GM23338 (cell line): ENCODE data around the gene ROS1. TPM values are rescaled to one million over a fixed set of nuclear protein-coding genes. Genes with fewer than 3 reads are reported as not detected.

Experiments
- ATAC-seq: fragments of 200-7000 bp; cut with Tn5 transposase; 3 replicates; pipeline ENCODE4 v1.9.1; 2020
- DNase-seq: peaks from one replicate; pipeline ENCODE4 v3.0.0-alpha.2; 2015; ENCODE audit warnings: low spot score
- H2AFZ ChIP-seq: fragments of 200-600 bp; sonication (generic); 2 replicates; pipeline ENCODE4 v1.8.0; 2016; ENCODE audit warnings: antibody characterized with exemption, mild to moderate bottlenecking, moderate library complexity
- H3F3A ChIP-seq: fragments of 200-600 bp; sonication (generic); replicated peaks from 2 replicates; pipeline ENCODE4 v1.8.0; 2017; ENCODE audit warnings: antibody characterized with exemption, mixed run types, low read depth
- H3K27ac ChIP-seq: fragments of 200-600 bp; sonication (generic); 2 replicates; pipeline ENCODE4 v1.6.1; 2016; ENCODE audit warnings: low read depth
- H3K27me3 ChIP-seq: fragments of 200-600 bp; sonication (generic); 2 replicates; pipeline ENCODE4 v1.8.0; 2016; ENCODE audit warnings: mild to moderate bottlenecking, mixed run types, moderate library complexity; ENCODE audit not compliant: insufficient read depth
- H3K36me3 ChIP-seq: fragments of 200-600 bp; sonication (generic); 2 replicates; pipeline ENCODE4 v1.8.0; 2016; ENCODE audit warnings: mild to moderate bottlenecking; ENCODE audit not compliant: insufficient read depth
- H3K4me1 ChIP-seq: fragments of 200-600 bp; sonication (generic); 2 replicates; pipeline ENCODE4 v1.8.0; 2016; ENCODE audit warnings: mild to moderate bottlenecking, moderate library complexity; ENCODE audit not compliant: insufficient read depth
- H3K4me2 ChIP-seq: fragments of 200-600 bp; sonication (generic); 2 replicates; pipeline ENCODE4 v1.7.1; 2017; ENCODE audit warnings: mixed run types
- H3K4me3 ChIP-seq: fragments of 200-600 bp; sonication (generic); 2 replicates; pipeline ENCODE4 v1.6.1; 2016; ENCODE audit warnings: mixed run types
- H3K79me2 ChIP-seq: fragments of 200-600 bp; sonication (generic); replicated peaks from 2 replicates; pipeline ENCODE4 v1.8.0; 2017; ENCODE audit warnings: mild to moderate bottlenecking; ENCODE audit not compliant: insufficient read depth
- H3K9me2 ChIP-seq: fragments of 200-600 bp; sonication (generic); 2 replicates; pipeline ENCODE4 v1.8.0; 2017; ENCODE audit not compliant: insufficient read depth
- H4K20me1 ChIP-seq: fragments of 200-600 bp; sonication (generic); replicated peaks from 2 replicates; pipeline ENCODE4 v1.8.0; 2017; ENCODE audit warnings: mild to moderate bottlenecking; ENCODE audit not compliant: insufficient read depth
- H3K27ac Mint-ChIP-seq: 2 replicates; pipeline ENCODE4 v1.8.0; 2020; ENCODE audit warnings: inconsistent platforms, mild to moderate bottlenecking, moderate library complexity, mixed read lengths
- H3K27me3 Mint-ChIP-seq: 3 replicates; pipeline ENCODE4 v1.8.0; 2022; ENCODE audit warnings: low read depth, mild to moderate bottlenecking, moderate library complexity, mixed read lengths, inconsistent platforms; ENCODE audit not compliant: insufficient read depth, poor library complexity
- H3K36me3 Mint-ChIP-seq: 3 replicates; pipeline ENCODE4 v1.8.0; 2021; ENCODE audit warnings: low read depth, mild to moderate bottlenecking, inconsistent platforms, moderate library complexity, mixed read lengths
- H3K4me1 Mint-ChIP-seq: 3 replicates; pipeline ENCODE4 v1.8.0; 2020; ENCODE audit warnings: mild to moderate bottlenecking, inconsistent platforms, mixed read lengths
- H3K4me3 Mint-ChIP-seq: 3 replicates; pipeline ENCODE4 v1.8.0; 2021; ENCODE audit warnings: moderate library complexity, mild to moderate bottlenecking, inconsistent platforms, mixed read lengths
- H3K9me3 Mint-ChIP-seq: 3 replicates; pipeline ENCODE4 v1.8.0; 2020; ENCODE audit warnings: moderate library complexity, mild to moderate bottlenecking, inconsistent platforms, mixed read lengths
- CREB1 ChIP-seq: fragments of 250-450 bp; sonication (Bioruptor Pico); IDR thresholded peaks from 2 replicates; pipeline ENCODE4 v1.5.0; 2020; ENCODE audit warnings: low read depth, mild to moderate bottlenecking, moderate library complexity
- ETS1 ChIP-seq: IDR thresholded peaks from 2 replicates; pipeline ENCODE4 v1.6.1; 2016; ENCODE audit warnings: antibody characterized with exemption
- EZH2 ChIP-seq: fragments of 200-600 bp; sonication (generic); IDR thresholded peaks from one replicate; pipeline ENCODE4 v1.8.0; 2017; ENCODE audit warnings: antibody characterized with exemption, mild to moderate bottlenecking, low read depth; ENCODE audit not compliant: unreplicated experiment
- EZH2phosphoT487 ChIP-seq: fragments of 200-600 bp; sonication (generic); IDR thresholded peaks from one replicate; pipeline ENCODE4 v1.8.1; 2018; ENCODE audit warnings: antibody characterized with exemption; ENCODE audit not compliant: unreplicated experiment
- JUNB ChIP-seq: IDR thresholded peaks from one replicate; pipeline ENCODE4 v1.6.1; 2016; ENCODE audit warnings: antibody characterized with exemption; ENCODE audit not compliant: unreplicated experiment
- NANOG ChIP-seq: IDR thresholded peaks from 2 replicates; pipeline ENCODE4 v1.6.1; 2016; ENCODE audit warnings: antibody characterized with exemption, borderline replicate concordance
- POLR2AphosphoS5 ChIP-seq: IDR thresholded peaks from 2 replicates; pipeline ENCODE4 v1.6.1; 2016; ENCODE audit warnings: antibody characterized with exemption, low read depth
- STAT1 ChIP-seq: IDR thresholded peaks from one replicate; pipeline ENCODE4 v1.6.1; 2016; ENCODE audit warnings: antibody characterized with exemption; ENCODE audit not compliant: unreplicated experiment
- ZNF114 ChIP-seq: fragments of 250-450 bp; sonication (Bioruptor Pico); IDR thresholded peaks from 2 replicates; pipeline ENCODE4 v1.5.0; 2020; ENCODE audit warnings: mild to moderate bottlenecking, moderate library complexity
- ZNF331 ChIP-seq: fragments of 250-450 bp; sonication (Bioruptor Pico); IDR thresholded peaks from 2 replicates; pipeline ENCODE4 v1.5.0; 2020; ENCODE audit warnings: low read depth, mild to moderate bottlenecking, moderate library complexity
- ZNF462 ChIP-seq: fragments of 250-450 bp; sonication (Bioruptor Pico); IDR thresholded peaks from 2 replicates; pipeline ENCODE4 v1.5.0; 2020; ENCODE audit warnings: mild to moderate bottlenecking, moderate library complexity
- polyA plus RNA-seq: library from polyadenylated mRNA; unstranded; fragments of >200 nt; fragmentation: Nextera tagmentation; extraction: Ambion mirVana; gene quantifications from 2 replicates; pipeline ENCODE4 v1.2.1, GENCODE V29; 2016
- total RNA-seq: library from RNA; depleted of rRNA; stranded (reverse); fragments of >200 nt; shearing (Covaris generic); gene quantifications from 2 replicates; pipeline ENCODE4 v1.2.3, GENCODE V29; 2014
- TF ChIP-seq, protein P1 (sequence below): IDR thresholded peaks from one replicate; pipeline ENCODE4 v1.6.1; 2018; ENCODE audit warnings: antibody characterized with exemption; ENCODE audit not compliant: unreplicated experiment

The ROS1 gene
- total and polyA plus RNA-seq, 2 experiments from 2014 or later, result not detected

DNA sequence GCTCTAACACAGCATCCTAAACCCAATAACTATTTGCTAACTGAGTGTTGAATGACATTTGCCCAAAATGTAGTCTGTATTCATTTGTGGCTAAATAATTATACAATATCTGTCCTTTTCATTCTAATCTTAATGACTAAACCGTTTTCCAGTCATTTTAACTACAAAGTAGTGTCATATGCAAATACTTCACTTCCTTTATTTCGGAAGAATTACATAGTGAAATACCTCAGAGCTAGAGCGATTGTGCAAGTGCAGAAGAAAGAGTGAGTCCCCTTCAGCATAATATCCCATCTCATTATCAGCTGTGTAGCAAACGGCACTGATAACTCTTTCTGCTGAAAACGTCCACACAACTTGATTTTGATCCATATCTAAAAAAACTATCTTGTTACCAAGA, 66.2 kb downstream of the ROS1 start:
- Mint-ChIP-seq H3K4me1 (no peaks in the 10 kb centered on the region; the same call in 2 of the 3 replicates), H3K9me3 (no peaks in the 10 kb centered on the region), H3K36me3 (no peaks in the 10 kb centered on the region), H3K27ac (no peak overlapping the region), H3K4me3 (no peak overlapping the region), H3K27me3 (peaks cover 1% of the 10 kb centered on the region)
- Histone ChIP-seq H3K4me3 (no peak overlapping the region), H3K4me2 (no peak overlapping the region), H3K4me1 (no peaks in the 10 kb centered on the region), H3K27ac (no peak overlapping the region), H2AFZ (no peak overlapping the region), H3K27me3 (no peaks in the 10 kb centered on the region), H3K9me2 (0 out of 2 replicates have a peak, but pooled peaks cover 2% of the 10 kb centered on the region), H3F3A (no peaks in the 10 kb centered on the region), H3K79me2 (no peaks in the 10 kb centered on the region), H3K36me3 (no peaks in the 10 kb centered on the region), H4K20me1 (no peaks in the 10 kb centered on the region)
- DNase-seq (no peak), ATAC-seq (no peak)
- TF ChIP-seq JUNB, result no peak
- no peak for TF ChIP-seq ZNF114 (CRISPR knock-in tag)
- no peak for TF ChIP-seq EZH2phosphoT487
- TF ChIP-seq STAT1, result no peak
- no peak for TF ChIP-seq CREB1

DNA sequence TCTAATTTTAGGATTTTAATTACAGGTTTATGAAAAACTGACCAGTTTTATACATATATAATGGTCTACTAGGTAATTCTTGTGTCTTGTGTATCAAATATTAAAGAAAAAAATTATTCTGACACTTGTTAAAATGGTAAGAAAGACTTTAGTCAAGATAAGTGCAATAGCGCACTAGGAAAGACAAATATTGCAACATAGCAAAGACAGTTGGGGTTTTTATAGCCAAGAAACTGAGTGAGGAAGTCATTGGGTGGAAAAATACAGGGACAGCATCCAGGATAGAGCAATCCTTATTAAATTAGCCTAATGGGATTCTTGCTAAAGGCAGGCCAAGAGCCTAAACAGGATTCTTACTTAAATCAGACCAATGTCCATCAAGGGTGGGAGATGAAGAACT, 71.1 kb downstream of the ROS1 start:
- Histone ChIP-seq H3K79me2 (no peaks in the 10 kb centered on the region), H3K9me2 (0 out of 2 replicates have a peak, but pooled peaks cover 2% of the 10 kb centered on the region), H3K36me3 (no peaks in the 10 kb centered on the region), H4K20me1 (no peaks in the 10 kb centered on the region), H3K4me1 (no peaks in the 10 kb centered on the region), H3F3A (no peaks in the 10 kb centered on the region), H2AFZ (no peak overlapping the region), H3K4me2 (no peak overlapping the region), H3K4me3 (no peak overlapping the region), H3K27ac (no peak overlapping the region), H3K27me3 (no peaks in the 10 kb centered on the region)
- Mint-ChIP-seq H3K4me1 (no peaks in the 10 kb centered on the region), H3K27me3 (peaks cover 1% of the 10 kb centered on the region), H3K4me3 (no peak overlapping the region), H3K27ac (no peak overlapping the region), H3K9me3 (no peaks in the 10 kb centered on the region), H3K36me3 (no peaks in the 10 kb centered on the region)
- DNase-seq (no peak), ATAC-seq (no peak)
- TF ChIP-seq POLR2AphosphoS5, result no peak
- no peak for TF ChIP-seq ZNF462 (CRISPR knock-in tag)
- TF ChIP-seq CREB1, result no peak
- TF ChIP-seq ETS1, result no peak
- TF ChIP-seq JUNB, result no peak
- TF ChIP-seq EZH2, result no peak
- TF ChIP-seq, protein P1, sequence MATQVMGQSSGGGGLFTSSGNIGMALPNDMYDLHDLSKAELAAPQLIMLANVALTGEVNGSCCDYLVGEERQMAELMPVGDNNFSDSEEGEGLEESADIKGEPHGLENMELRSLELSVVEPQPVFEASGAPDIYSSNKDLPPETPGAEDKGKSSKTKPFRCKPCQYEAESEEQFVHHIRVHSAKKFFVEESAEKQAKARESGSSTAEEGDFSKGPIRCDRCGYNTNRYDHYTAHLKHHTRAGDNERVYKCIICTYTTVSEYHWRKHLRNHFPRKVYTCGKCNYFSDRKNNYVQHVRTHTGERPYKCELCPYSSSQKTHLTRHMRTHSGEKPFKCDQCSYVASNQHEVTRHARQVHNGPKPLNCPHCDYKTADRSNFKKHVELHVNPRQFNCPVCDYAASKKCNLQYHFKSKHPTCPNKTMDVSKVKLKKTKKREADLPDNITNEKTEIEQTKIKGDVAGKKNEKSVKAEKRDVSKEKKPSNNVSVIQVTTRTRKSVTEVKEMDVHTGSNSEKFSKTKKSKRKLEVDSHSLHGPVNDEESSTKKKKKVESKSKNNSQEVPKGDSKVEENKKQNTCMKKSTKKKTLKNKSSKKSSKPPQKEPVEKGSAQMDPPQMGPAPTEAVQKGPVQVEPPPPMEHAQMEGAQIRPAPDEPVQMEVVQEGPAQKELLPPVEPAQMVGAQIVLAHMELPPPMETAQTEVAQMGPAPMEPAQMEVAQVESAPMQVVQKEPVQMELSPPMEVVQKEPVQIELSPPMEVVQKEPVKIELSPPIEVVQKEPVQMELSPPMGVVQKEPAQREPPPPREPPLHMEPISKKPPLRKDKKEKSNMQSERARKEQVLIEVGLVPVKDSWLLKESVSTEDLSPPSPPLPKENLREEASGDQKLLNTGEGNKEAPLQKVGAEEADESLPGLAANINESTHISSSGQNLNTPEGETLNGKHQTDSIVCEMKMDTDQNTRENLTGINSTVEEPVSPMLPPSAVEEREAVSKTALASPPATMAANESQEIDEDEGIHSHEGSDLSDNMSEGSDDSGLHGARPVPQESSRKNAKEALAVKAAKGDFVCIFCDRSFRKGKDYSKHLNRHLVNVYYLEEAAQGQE, result no peak
- TF ChIP-seq ZNF331 (CRISPR knock-in tag), result no peak
- no peak for TF ChIP-seq EZH2phosphoT487
- TF ChIP-seq NANOG, result no peak
- TF ChIP-seq STAT1, result no peak
